ENCODE results near the gene PTPRN2. TPM values are rescaled to one million over a fixed set of nuclear protein-coding genes. Genes with fewer than 3 reads are reported as not detected.

The PTPRN2 gene
- total and polyA plus RNA-seq, 9 of the 15 experiments (the other 6 are each of a cell fraction or from before 2014, with no cell fraction given) = not detected

DNA sequence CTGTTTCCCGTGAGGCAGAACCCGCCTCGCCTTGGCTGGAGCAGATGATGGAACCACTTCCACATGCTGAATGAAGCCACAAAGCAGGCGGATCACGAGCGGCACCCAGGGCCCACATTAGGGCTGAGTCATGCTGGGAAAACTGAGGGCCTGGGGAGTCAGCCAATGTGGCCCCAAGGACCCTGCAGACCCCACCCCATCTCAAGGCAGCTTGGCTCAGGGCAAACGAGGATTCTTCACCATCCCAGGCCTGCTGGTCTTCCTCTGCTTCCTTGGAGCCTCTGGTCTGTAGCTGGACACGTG lies 762.9 kb downstream of the PTPRN2 start:
- no peak for ATAC-seq
- H3K79me2 ChIP-seq (ENCODE audit: control insufficient read depth, insufficient read depth, low read length) = no peaks in the 10 kb centered on the region
- no peak overlapping the region for H2AFZ ChIP-seq (ENCODE audit: low read depth, low read length)
- H3K27me3 ChIP-seq (ENCODE audit: control insufficient read depth in 2 of 2, insufficient read depth in 2 of 2, low read length in 2 of 2) = peaks cover 14 to 58% of the 10 kb centered on the region in 2 experiments; a peak in 4 of 5 replicates
- no peak for FAIRE-seq
- H3K9me1 ChIP-seq (ENCODE audit: control insufficient read depth, insufficient read depth, low read length) = no peaks in the 10 kb centered on the region
- TF ChIP-seq KLF10 (CRISPR knock-in tag; IDR thresholded peaks at IDR 0.05) = no peak
- TF ChIP-seq, protein P1, sequence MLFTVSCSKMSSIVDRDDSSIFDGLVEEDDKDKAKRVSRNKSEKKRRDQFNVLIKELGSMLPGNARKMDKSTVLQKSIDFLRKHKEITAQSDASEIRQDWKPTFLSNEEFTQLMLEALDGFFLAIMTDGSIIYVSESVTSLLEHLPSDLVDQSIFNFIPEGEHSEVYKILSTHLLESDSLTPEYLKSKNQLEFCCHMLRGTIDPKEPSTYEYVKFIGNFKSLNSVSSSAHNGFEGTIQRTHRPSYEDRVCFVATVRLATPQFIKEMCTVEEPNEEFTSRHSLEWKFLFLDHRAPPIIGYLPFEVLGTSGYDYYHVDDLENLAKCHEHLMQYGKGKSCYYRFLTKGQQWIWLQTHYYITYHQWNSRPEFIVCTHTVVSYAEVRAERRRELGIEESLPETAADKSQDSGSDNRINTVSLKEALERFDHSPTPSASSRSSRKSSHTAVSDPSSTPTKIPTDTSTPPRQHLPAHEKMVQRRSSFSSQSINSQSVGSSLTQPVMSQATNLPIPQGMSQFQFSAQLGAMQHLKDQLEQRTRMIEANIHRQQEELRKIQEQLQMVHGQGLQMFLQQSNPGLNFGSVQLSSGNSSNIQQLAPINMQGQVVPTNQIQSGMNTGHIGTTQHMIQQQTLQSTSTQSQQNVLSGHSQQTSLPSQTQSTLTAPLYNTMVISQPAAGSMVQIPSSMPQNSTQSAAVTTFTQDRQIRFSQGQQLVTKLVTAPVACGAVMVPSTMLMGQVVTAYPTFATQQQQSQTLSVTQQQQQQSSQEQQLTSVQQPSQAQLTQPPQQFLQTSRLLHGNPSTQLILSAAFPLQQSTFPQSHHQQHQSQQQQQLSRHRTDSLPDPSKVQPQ (CRISPR knock-in tag; IDR thresholded peaks at IDR 0.05; ENCODE audit: borderline replicate concordance) = no peak
- TF ChIP-seq ZNF146 (CRISPR knock-in tag; IDR thresholded peaks at IDR 0.05; ENCODE audit: unreplicated experiment) = no peak
- TF ChIP-seq TRIM28 (IDR thresholded peaks at IDR 0.05) = no peak
- no peak for TF ChIP-seq NUFIP1 (IDR thresholded peaks at IDR 0.05; ENCODE audit: partially characterized antibody)
- no peak for TF ChIP-seq EGR1 (conservative IDR thresholded peaks at IDR 0.05)
- no peak for TF ChIP-seq SIX5 (IDR thresholded peaks at IDR 0.05; ENCODE audit: borderline replicate concordance in 1 of 2, insufficient read depth in 1 of 2, low read depth in 1 of 2, low read length in 2 of 2)
- no peak for TF ChIP-seq TGIF2 (CRISPR knock-in tag; IDR thresholded peaks at IDR 0.05)
- no peak for TF ChIP-seq SNRNP70 (optimal IDR thresholded peaks at IDR 0.05; ENCODE audit: low read depth, low read length)
- TF ChIP-seq, protein P2, sequence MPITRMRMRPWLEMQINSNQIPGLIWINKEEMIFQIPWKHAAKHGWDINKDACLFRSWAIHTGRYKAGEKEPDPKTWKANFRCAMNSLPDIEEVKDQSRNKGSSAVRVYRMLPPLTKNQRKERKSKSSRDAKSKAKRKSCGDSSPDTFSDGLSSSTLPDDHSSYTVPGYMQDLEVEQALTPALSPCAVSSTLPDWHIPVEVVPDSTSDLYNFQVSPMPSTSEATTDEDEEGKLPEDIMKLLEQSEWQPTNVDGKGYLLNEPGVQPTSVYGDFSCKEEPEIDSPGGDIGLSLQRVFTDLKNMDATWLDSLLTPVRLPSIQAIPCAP (CRISPR knock-in tag; IDR thresholded peaks at IDR 0.05; ENCODE audit: borderline replicate concordance) = no peak
- TF ChIP-seq ZNF780A (CRISPR knock-in tag; IDR thresholded peaks at IDR 0.05) = no peak
- TF ChIP-seq MCM7 (IDR thresholded peaks at IDR 0.05) = no peak
- intact Hi-C loops (cut with micrococcal nuclease) (no loop called here), in situ Hi-C loops (cut with MboI) (loop anchor here (10.0 kb wide), 1 partner anchor 770 kb away; no protein-coding TSS in a partner anchor)
- no peak for DNase-seq (ENCODE audit: extremely low read depth in 1 of 4, low spot score in 3 of 4)
- H3K9ac ChIP-seq (ENCODE audit: insufficient read depth in 1 of 2, low read depth in 2 of 2, low read length in 2 of 2) = no peak overlapping the region
- no peaks in the 10 kb centered on the region for H3K36me3 ChIP-seq (ENCODE audit: control insufficient read depth, insufficient read depth, low read length)
- WGBS (ENCODE audit: insufficient coverage, low coverage, missing lambda C conversion rate) = under 1% methylated on average over 8 of the region's 8 CpGs
- BruUV-seq (replicated peaks) = no TSS peak
- ChIA-PET POLR2A (interaction anchor here (1.8 kb wide), 1 partner anchor 10 kb away, joined by 6 read pairs; no protein-coding TSS in a partner anchor), CTCF (ENCODE audit: low intra/inter-chr PET ratio) (no interaction called here)
- H3K4me1 ChIP-seq (replicated peaks in 1 of 2; ENCODE audit: control insufficient read depth in 2 of 2, insufficient read depth in 2 of 2, low read length in 2 of 2) = no peaks in the 10 kb centered on the region
- H3K4me2 ChIP-seq (ENCODE audit: insufficient read depth, low read length) = no peak overlapping the region
- H3K4me3 ChIP-seq = no peak overlapping the region
- H4K20me1 ChIP-seq (replicated peaks; ENCODE audit: control insufficient read depth, insufficient read depth, low read length) = peaks cover 9% of the 10 kb centered on the region
- H3K9me3 ChIP-seq (replicated peaks; ENCODE audit: control insufficient read depth, insufficient read depth, low read depth, low read length) = no peaks in the 10 kb centered on the region; the same call in 1 of the 2 replicates
- no peak overlapping the region for H3K27ac ChIP-seq (ENCODE audit: extremely low read depth, low read depth, low read length)
